DND-41 (cell line): Measurements from ENCODE around the gene DMRT1.

Experiments used
- ATAC-seq: fragments of 200-7000 bp; cut with Tn5 transposase; 3 replicates; pipeline ENCODE4 v1.9.1; 2021; ENCODE audit warnings: low read depth; ENCODE audit not compliant: insufficient read depth
- DNase-seq: peaks from one replicate; pipeline ENCODE4 v3.0.0-alpha.2; 2020
- H2AFZ ChIP-seq: 2 replicates; pipeline ENCODE4 v1.6.0; 2012; ENCODE audit warnings: low read depth, low read length
- H3K27ac ChIP-seq: 2 replicates; pipeline ENCODE4 v1.5.1; 2012; ENCODE audit warnings: low read length, inconsistent platforms
- H3K27me3 ChIP-seq: fragments of 200-600 bp; sonication (generic); 2 replicates; pipeline ENCODE4 v1.6.0; 2012; ENCODE audit warnings: low read length, mild to moderate bottlenecking, inconsistent platforms; ENCODE audit not compliant: insufficient read depth, poor library complexity
- H3K36me3 ChIP-seq: 2 replicates; pipeline ENCODE4 v1.5.1; 2012; ENCODE audit warnings: low read length, inconsistent platforms; ENCODE audit not compliant: insufficient read depth
- H3K4me1 ChIP-seq: 2 replicates; pipeline ENCODE4 v1.5.1; 2012; ENCODE audit warnings: mild to moderate bottlenecking, low read length; ENCODE audit not compliant: insufficient read depth
- H3K4me2 ChIP-seq: 2 replicates; pipeline ENCODE4 v1.6.0; 2012; ENCODE audit warnings: mild to moderate bottlenecking, moderate library complexity, low read length, inconsistent platforms; ENCODE audit not compliant: insufficient read depth
- H3K4me3 ChIP-seq, 2 experiments: fragments of 200-600 bp in 1 of 2; shearing (Covaris generic) in 1 of 2; 2 replicates each; pipeline ENCODE4 v1.5.1; 2012 to 2016; ENCODE audit warnings: inconsistent platforms in 2 of 2, low read length in 2 of 2, mild to moderate bottlenecking in 2 of 2, low read depth in 1 of 2, moderate library complexity in 1 of 2
- H3K79me2 ChIP-seq: 2 replicates; pipeline ENCODE4 v1.6.0; 2012; ENCODE audit warnings: low read length, inconsistent platforms; ENCODE audit not compliant: insufficient read depth
- H3K9ac ChIP-seq: 2 replicates; pipeline ENCODE4 v1.6.0; 2012; ENCODE audit warnings: low read depth, mild to moderate bottlenecking, inconsistent platforms, low read length, moderate library complexity
- H3K9me3 ChIP-seq: 2 replicates; pipeline ENCODE4 v1.5.1; 2012; ENCODE audit warnings: low read length, moderate library complexity, mild to moderate bottlenecking, inconsistent platforms; ENCODE audit not compliant: insufficient read depth, severe bottlenecking
- H4K20me1 ChIP-seq: 2 replicates; pipeline ENCODE4 v1.6.0; 2012; ENCODE audit warnings: low read length; ENCODE audit not compliant: insufficient read depth
- CTCF ChIP-seq: IDR thresholded peaks from 2 replicates; pipeline ENCODE4 v1.5.1; 2012; ENCODE audit warnings: borderline replicate concordance, low read length, moderate library complexity, mild to moderate bottlenecking; ENCODE audit not compliant: poor library complexity, severe bottlenecking; ENCODE audit errors: extremely low read depth
- EZH2 ChIP-seq: IDR thresholded peaks from 3 replicates; pipeline ENCODE4 v1.6.1; 2012; ENCODE audit warnings: borderline replicate concordance, low read depth, mild to moderate bottlenecking, moderate library complexity, low read length, inconsistent platforms; ENCODE audit not compliant: severe bottlenecking

DMRT1 gene

GRCh38 chr9:841371-842209 is at the start of gene DMRT1:
DMRT1 (plus strand) TSS chr9:841697; CDS start chr9:841839, 142 bp downstream.
- Histone ChIP-seq H3K4me2 (no peak within 1 kb of the TSS), H3K9ac (no peak within 1 kb of the TSS), H3K27ac (no peak within 1 kb of the TSS), H4K20me1 (no peaks in the 10 kb centered on the region), H3K9me3 (no peaks in the 10 kb centered on the region), H2AFZ (no peak within 1 kb of the TSS), H3K79me2 (no peaks in the 10 kb centered on the region), H3K36me3 (no peaks in the 10 kb centered on the region), H3K27me3 (no peaks in the 10 kb centered on the region), H3K4me1 (no peaks in the 10 kb centered on the region), H3K4me3 (no peak within 1 kb of the TSS)
- TF ChIP-seq CTCF (no peak), EZH2 (no peak)
- ATAC-seq (no peak), DNase-seq (no peak)

GRCh38 chr9:792331-793260 is 48.9 kb upstream of the DMRT1 start:
- H3K4me1 ChIP-seq, result no peaks in the 10 kb centered on the region
- no peak for DNase-seq
- no peaks in the 10 kb centered on the region for H3K79me2 ChIP-seq
- no peaks in the 10 kb centered on the region for H3K36me3 ChIP-seq
- no peaks in the 10 kb centered on the region for H3K9me3 ChIP-seq
- no peak overlapping the region for H3K27ac ChIP-seq
- H2AFZ ChIP-seq, result no peak overlapping the region
- no peak overlapping the region for H3K9ac ChIP-seq
- no peak overlapping the region for H3K4me2 ChIP-seq
- TF ChIP-seq CTCF, result no peak
- no peak for TF ChIP-seq EZH2
- ATAC-seq, result no peak
- no peak overlapping the region for H3K4me3 ChIP-seq
- H3K27me3 ChIP-seq, result no peaks in the 10 kb centered on the region
- H4K20me1 ChIP-seq, result no peaks in the 10 kb centered on the region

GRCh38 chr9:794386-794785 is 47.1 kb upstream of the DMRT1 start:
- Histone ChIP-seq H2AFZ (no peak overlapping the region), H3K4me3 (no peak overlapping the region), H3K27me3 (no peaks in the 10 kb centered on the region), H4K20me1 (no peaks in the 10 kb centered on the region), H3K4me1 (no peaks in the 10 kb centered on the region), H3K27ac (no peak overlapping the region), H3K36me3 (no peaks in the 10 kb centered on the region), H3K9ac (no peak overlapping the region), H3K9me3 (no peaks in the 10 kb centered on the region), H3K4me2 (no peak overlapping the region), H3K79me2 (no peaks in the 10 kb centered on the region)
- DNase-seq (no peak), ATAC-seq (no peak)
- TF ChIP-seq CTCF, result no peak
- TF ChIP-seq EZH2, result no peak
